Esophagus squamous epithelium (tissue), 5 donors: ENCODE measurements around the gene SMAD4. TPM values are rescaled to one million over a fixed set of nuclear protein-coding genes. Genes with fewer than 3 reads are reported as not detected.
"Not testable (repeated sequence)": the region's sequence is repeated elsewhere in the genome, so short reads cannot be mapped to it uniquely, and the experiment has no call there.

Source experiments
- DNase-seq: peaks from one replicate; lab custom pipeline; 2025; lab: John Stamatoyannopoulos, UW
- H3K27ac ChIP-seq, 4 donors: fragments of 200-600 bp; sonication (generic); one replicate each; pipeline ENCODE4 v1.5.1; 2016 to 2019; ENCODE audit warnings: mild to moderate bottlenecking in 1 of 4
- H3K27me3 ChIP-seq, 4 donors: fragments of 200-600 bp; sonication (generic); 1 replicate in 3 of 4; 2 replicates in 1 of 4; pipeline versions ENCODE4 v1.5.1 to v1.6.0; 2017 to 2021; ENCODE audit warnings: antibody characterized with exemption in 1 of 4
- H3K36me3 ChIP-seq, 3 donors: fragments of 200-600 bp; sonication (generic); one replicate each; pipeline ENCODE4 v1.5.1; 2016 to 2019
- H3K4me1 ChIP-seq, 3 donors: fragments of 200-600 bp; sonication (generic); one replicate each; pipeline ENCODE4 v1.5.1; 2017 to 2019
- H3K4me3 ChIP-seq, 4 donors: fragments of 200-600 bp; sonication (generic); 1 replicate in 3 of 4; 2 replicates in 1 of 4; pipeline ENCODE4 v1.5.1; 2016 to 2019; ENCODE audit warnings: mild to moderate bottlenecking in 2 of 4, moderate library complexity in 1 of 4
- H3K9me3 ChIP-seq, 3 donors: fragments of 200-600 bp; sonication (generic); one replicate each; pipeline ENCODE4 v1.5.1; 2016 to 2019
- CTCF ChIP-seq, 6 experiments: fragments of 450-650 bp in 4 of 6; fragments of 200-600 bp in 2 of 6; sonication (generic) in 2 of 6; IDR thresholded peaks; one replicate each; pipeline ENCODE4 v1.5.1; 2016 to 2019; ENCODE audit warnings: antibody characterized with exemption in 6 of 6, mild to moderate bottlenecking in 4 of 6, moderate library complexity in 4 of 6
- POLR2A ChIP-seq, 4 donors: fragments of 450-650 bp; IDR thresholded peaks; one replicate each; pipeline ENCODE4 v1.6.1; 2017; ENCODE audit warnings: antibody characterized with exemption in 4 of 4, mild to moderate bottlenecking in 4 of 4, moderate library complexity in 3 of 4
- WGBS, 2 donors: methylation state at CpG; one replicate each; pipeline ENCODE4 v1.1.5; 2018; 5-methylcytosine and 5-hydroxymethylcytosine counted together
- intact Hi-C: fragments of 100-400 bp; cut with DNase I; formaldehyde crosslinking; loops from one replicate; pipeline ENCODE4 v1.15.0; 2022
- total RNA-seq, 4 donors: library from RNA; depleted of rRNA; stranded (reverse); fragments of >200 nt; gene quantifications; one replicate each; pipeline ENCODE4 v1.1.0, GENCODE V29; 2016
- donor health status: DM: yes; HTN: yes; CAD: no.

SMAD4 gene
- total RNA-seq, 4 donors from 2014 or later, result 32.9 to 84.5 (median 49.3) TPM

GRCh38 chr18:51110073-51110797 lies 80.2 kb downstream of the SMAD4 start:
- no peaks in the 10 kb centered on the region for H3K27me3 ChIP-seq
- no peaks in the 10 kb centered on the region for H3K36me3 ChIP-seq
- 77 to 100% methylated on average over 4 to 7 of the region's 42 CpGs for WGBS, 2 donors
- H3K4me1 ChIP-seq, result peaks cover 0 to 7% (median 0%) of the 10 kb centered on the region in 3 donors
- no peak overlapping the region for H3K4me3 ChIP-seq
- H3K9me3 ChIP-seq, result no peaks in the 10 kb centered on the region
- DNase-seq, result no peak
- intact Hi-C loops, result no loop called here
- TF ChIP-seq CTCF (IDR thresholded peaks at IDR 0.05), result peak; percentile 81 to 96 (median 88)
- TF ChIP-seq POLR2A (IDR thresholded peaks at IDR 0.05), result no peak
- no peak overlapping the region for H3K27ac ChIP-seq

GRCh38 chr18:51111633-51112355 lies 81.8 kb downstream of the SMAD4 start:
- H3K27ac ChIP-seq, H3K4me3 ChIP-seq, H3K36me3 ChIP-seq, intact Hi-C loops, H3K9me3 ChIP-seq, H3K4me1 ChIP-seq, H3K27me3 ChIP-seq, DNase-seq: not testable (repeated sequence)
- WGBS, 2 donors, result 95% methylated on average over 4 of the region's 24 CpGs; no CpG with 5 or more reads in 1 of the 2 donors

- H3K27me3 ChIP-seq, intact Hi-C loops, H3K9me3 ChIP-seq, H3K27ac ChIP-seq, H3K4me1 ChIP-seq, H3K4me3 ChIP-seq, DNase-seq, H3K36me3 ChIP-seq: not testable (repeated sequence)
- WGBS, 2 donors, result no CpG with 5 or more reads among the region's 25 CpGs
These were observed 87.0 kb downstream of the SMAD4 start for GRCh38 chr18:51116996-51117395.

GRCh38 chr18:51119561-51119960 lies 89.5 kb downstream of the SMAD4 start:
- H3K27me3 ChIP-seq, H3K36me3 ChIP-seq, H3K4me3 ChIP-seq, H3K9me3 ChIP-seq, DNase-seq, H3K27ac ChIP-seq, intact Hi-C loops, H3K4me1 ChIP-seq: not testable (repeated sequence)
- WGBS, 2 donors, result 85 to 92% methylated on average over 10 of the region's 11 CpGs

- H3K4me1 ChIP-seq, intact Hi-C loops, H3K27me3 ChIP-seq, H3K4me3 ChIP-seq, DNase-seq, H3K36me3 ChIP-seq, H3K27ac ChIP-seq, H3K9me3 ChIP-seq: not testable (repeated sequence)
- 96% methylated on average over 16 of the region's 16 CpGs for WGBS, 2 donors
These were observed 90.0 kb downstream of the SMAD4 start for GRCh38 chr18:51119976-51120375.

- Histone ChIP-seq H3K9me3 (no peaks in the 10 kb centered on the region), H3K4me1 (no peaks in the 10 kb centered on the region), H3K27me3 (no peaks in the 10 kb centered on the region), H3K27ac (no peak overlapping the region), H3K4me3 (no peak overlapping the region), H3K36me3 (no peaks in the 10 kb centered on the region)
- intact Hi-C loops, result no loop called here
- 93 to 100% methylated on average over 3 to 4 of the region's 33 CpGs for WGBS, 2 donors
- TF ChIP-seq POLR2A (IDR thresholded peaks at IDR 0.05) (no peak), CTCF (IDR thresholded peaks at IDR 0.05) (no peak)
- DNase-seq, result no peak
These were observed 91.0 kb downstream of the SMAD4 start for GRCh38 chr18:51120809-51121596.

GRCh38 chr18:51121597-51121857 lies 91.5 kb downstream of the SMAD4 start:
- intact Hi-C loops, result no loop called here
- Histone ChIP-seq H3K4me3 (no peak overlapping the region), H3K4me1 (no peaks in the 10 kb centered on the region), H3K36me3 (no peaks in the 10 kb centered on the region), H3K9me3 (no peaks in the 10 kb centered on the region), H3K27me3 (no peaks in the 10 kb centered on the region), H3K27ac (no peak overlapping the region)
- WGBS, 2 donors, result 100% methylated on average over 1 of the region's 4 CpGs; no CpG with 5 or more reads in 1 of the 2 donors
- TF ChIP-seq CTCF (IDR thresholded peaks at IDR 0.05) (no peak), POLR2A (IDR thresholded peaks at IDR 0.05) (no peak)
- no peak for DNase-seq
